Islet of Langerhans (tissue), 1 donor: Measurements from ENCODE around the gene ERI3.

Experiments
- FAIRE-seq: peaks from one replicate; lab custom pipeline; 2011; peaks lifted over from hg19 to GRCh38; lab: Jason Lieb, UNC

Gene ERI3

GRCh38 chr1:44282704-44283426 lies 72.2 kb downstream of the ERI3 start:
- no peak for FAIRE-seq

- FAIRE-seq: no peak
Observed at GRCh38 chr1:44281962-44282703, 72.9 kb downstream of the ERI3 start.

- FAIRE-seq: no peak
Observed at GRCh38 chr1:44276901-44277300, 78.2 kb downstream of the ERI3 start.

- FAIRE-seq: no peak
Observed at GRCh38 chr1:44275991-44276405, 79.1 kb downstream of the ERI3 start.

GRCh38 chr1:44275296-44275962 lies 79.6 kb downstream of the ERI3 start:
- no peak for FAIRE-seq

GRCh38 chr1:44273560-44274350 lies 81.3 kb downstream of the ERI3 start:
- FAIRE-seq: no peak

GRCh38 chr1:44272992-44273391 lies 82.1 kb downstream of the ERI3 start:
- FAIRE-seq: no peak

GRCh38 chr1:44271646-44272045 lies 83.4 kb downstream of the ERI3 start:
- no peak for FAIRE-seq

GRCh38 chr1:44270686-44271628 lies 84.1 kb downstream of the ERI3 start:
- FAIRE-seq: no peak

- FAIRE-seq: no peak
Observed at GRCh38 chr1:44268054-44268453, 87.0 kb downstream of the ERI3 start.

GRCh38 chr1:44267438-44267837 lies 87.6 kb downstream of the ERI3 start:
- FAIRE-seq: no peak

- FAIRE-seq: no peak
Observed at GRCh38 chr1:44266400-44267344, 88.4 kb downstream of the ERI3 start.

GRCh38 chr1:44265656-44266358 lies 89.2 kb downstream of the ERI3 start:
- no peak for FAIRE-seq

GRCh38 chr1:44264451-44264771 lies 90.6 kb downstream of the ERI3 start:
- FAIRE-seq: no peak

- FAIRE-seq: no peak
Observed at GRCh38 chr1:44263568-44264450, 91.2 kb downstream of the ERI3 start.

GRCh38 chr1:44262816-44263567 lies 92.1 kb downstream of the ERI3 start:
- FAIRE-seq: no peak

- no peak for FAIRE-seq
Observed at GRCh38 chr1:44262414-44262813, 92.6 kb downstream of the ERI3 start.

GRCh38 chr1:44261962-44262361 lies 93.1 kb downstream of the ERI3 start:
- FAIRE-seq: no peak
